EL (cell line): ENCODE measurements around the gene STX16.
"Not testable (repeated sequence)": the region's sequence is repeated elsewhere in the genome, so short reads cannot be mapped to it uniquely, and the experiment has no call there.

ENCODE experiments used
- DNase-seq: peaks from one replicate; pipeline ENCODE4 v3.0.0-alpha.2; 2016

Gene STX16

GRCh38 chr20:58712806-58713731 is 62.0 kb downstream of the STX16 start:
- DNase-seq, result no peak

- no peak for DNase-seq
These were observed 62.8 kb downstream of the STX16 start for GRCh38 chr20:58713801-58714339.

GRCh38 chr20:58714340-58714922 is 63.3 kb downstream of the STX16 start:
- DNase-seq, result no peak

- no peak for DNase-seq
These were observed 63.9 kb downstream of the STX16 start for GRCh38 chr20:58714923-58715351.

GRCh38 chr20:58715391-58715800 is 64.3 kb downstream of the STX16 start:
- DNase-seq, result no peak

GRCh38 chr20:58715801-58716475 is 64.9 kb downstream of the STX16 start:
- no peak for DNase-seq

- no peak for DNase-seq
These were observed 65.6 kb downstream of the STX16 start for GRCh38 chr20:58716476-58717277.

- no peak for DNase-seq
These were observed 66.4 kb downstream of the STX16 start for GRCh38 chr20:58717278-58718091.

- no peak for DNase-seq
These were observed 67.1 kb downstream of the STX16 start for GRCh38 chr20:58718121-58718563.

- no peak for DNase-seq
These were observed 67.6 kb downstream of the STX16 start for GRCh38 chr20:58718729-58719128.

- DNase-seq, result no peak
These were observed 68.2 kb downstream of the STX16 start for GRCh38 chr20:58719258-58719657.

GRCh38 chr20:58719971-58720371 is 68.9 kb downstream of the STX16 start:
- DNase-seq, result no peak

- no peak for DNase-seq
These were observed 69.8 kb downstream of the STX16 start for GRCh38 chr20:58720890-58721289.

- DNase-seq, result no peak
These were observed 71.1 kb downstream of the STX16 start for GRCh38 chr20:58721951-58722778.

GRCh38 chr20:58722877-58723627 is 72.0 kb downstream of the STX16 start:
- no peak for DNase-seq

- DNase-seq, result no peak
These were observed 72.5 kb downstream of the STX16 start for GRCh38 chr20:58723628-58723984.

- not testable (repeated sequence) for DNase-seq
These were observed 75.1 kb downstream of the STX16 start for GRCh38 chr20:58726156-58726555.
